GM12872 (cell line): ENCODE results near the gene ZDHHC16.

ENCODE experiments used
- TF ChIP-seq, protein P1 (sequence below): IDR thresholded peaks from 3 replicates; pipeline ENCODE4 v1.5.1; 2011; ENCODE audit warnings: low read depth, mild to moderate bottlenecking, low read length, moderate library complexity; ENCODE audit not compliant: insufficient read depth

ZDHHC16 gene

DNA sequence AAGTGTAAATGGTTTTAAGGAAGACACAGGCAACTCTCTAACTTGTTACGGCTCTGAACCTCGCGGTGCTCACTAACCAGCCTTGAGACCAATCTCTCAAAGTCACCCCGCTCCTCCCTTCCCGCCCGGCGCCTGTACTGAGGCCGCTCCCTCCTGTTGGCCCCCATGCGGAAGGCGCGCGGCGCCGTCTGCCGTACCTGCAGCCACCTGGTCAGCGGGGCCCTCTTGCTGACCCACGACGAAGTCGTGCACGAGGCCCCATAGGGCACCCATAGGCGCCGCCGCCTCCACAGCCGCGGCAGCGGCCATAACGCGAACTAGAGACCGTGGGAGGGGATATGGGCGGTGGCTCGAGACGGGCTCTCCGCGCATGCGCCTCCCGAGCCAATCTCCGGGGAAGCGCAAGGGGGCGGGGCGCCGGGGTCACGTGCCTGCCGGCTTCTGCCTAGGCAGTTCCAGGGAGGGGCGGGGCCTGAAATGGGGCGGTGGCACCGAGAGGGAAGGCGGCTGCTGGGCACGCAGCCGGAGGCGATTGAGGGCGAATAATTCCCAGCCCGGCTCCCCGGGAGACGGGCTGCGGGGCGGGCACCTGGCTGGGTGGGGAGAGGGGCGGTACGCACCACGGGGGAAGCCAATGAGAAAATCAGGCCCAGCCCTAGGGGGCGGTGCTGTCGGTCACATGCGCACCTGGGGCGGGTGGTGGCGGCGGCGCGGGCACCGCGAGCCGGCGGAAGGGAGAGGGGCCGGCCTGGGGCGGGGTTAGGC, 52.3 kb downstream of the ZDHHC16 start, which contains the start of gene MMS19:
Gene MMS19, minus strand, starts transcription at position 347 of the 765 bp plus-strand sequence. Its CDS starts 38 bp downstream, at position 309.
- TF ChIP-seq, protein P1, sequence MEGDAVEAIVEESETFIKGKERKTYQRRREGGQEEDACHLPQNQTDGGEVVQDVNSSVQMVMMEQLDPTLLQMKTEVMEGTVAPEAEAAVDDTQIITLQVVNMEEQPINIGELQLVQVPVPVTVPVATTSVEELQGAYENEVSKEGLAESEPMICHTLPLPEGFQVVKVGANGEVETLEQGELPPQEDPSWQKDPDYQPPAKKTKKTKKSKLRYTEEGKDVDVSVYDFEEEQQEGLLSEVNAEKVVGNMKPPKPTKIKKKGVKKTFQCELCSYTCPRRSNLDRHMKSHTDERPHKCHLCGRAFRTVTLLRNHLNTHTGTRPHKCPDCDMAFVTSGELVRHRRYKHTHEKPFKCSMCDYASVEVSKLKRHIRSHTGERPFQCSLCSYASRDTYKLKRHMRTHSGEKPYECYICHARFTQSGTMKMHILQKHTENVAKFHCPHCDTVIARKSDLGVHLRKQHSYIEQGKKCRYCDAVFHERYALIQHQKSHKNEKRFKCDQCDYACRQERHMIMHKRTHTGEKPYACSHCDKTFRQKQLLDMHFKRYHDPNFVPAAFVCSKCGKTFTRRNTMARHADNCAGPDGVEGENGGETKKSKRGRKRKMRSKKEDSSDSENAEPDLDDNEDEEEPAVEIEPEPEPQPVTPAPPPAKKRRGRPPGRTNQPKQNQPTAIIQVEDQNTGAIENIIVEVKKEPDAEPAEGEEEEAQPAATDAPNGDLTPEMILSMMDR, result no peak

DNA sequence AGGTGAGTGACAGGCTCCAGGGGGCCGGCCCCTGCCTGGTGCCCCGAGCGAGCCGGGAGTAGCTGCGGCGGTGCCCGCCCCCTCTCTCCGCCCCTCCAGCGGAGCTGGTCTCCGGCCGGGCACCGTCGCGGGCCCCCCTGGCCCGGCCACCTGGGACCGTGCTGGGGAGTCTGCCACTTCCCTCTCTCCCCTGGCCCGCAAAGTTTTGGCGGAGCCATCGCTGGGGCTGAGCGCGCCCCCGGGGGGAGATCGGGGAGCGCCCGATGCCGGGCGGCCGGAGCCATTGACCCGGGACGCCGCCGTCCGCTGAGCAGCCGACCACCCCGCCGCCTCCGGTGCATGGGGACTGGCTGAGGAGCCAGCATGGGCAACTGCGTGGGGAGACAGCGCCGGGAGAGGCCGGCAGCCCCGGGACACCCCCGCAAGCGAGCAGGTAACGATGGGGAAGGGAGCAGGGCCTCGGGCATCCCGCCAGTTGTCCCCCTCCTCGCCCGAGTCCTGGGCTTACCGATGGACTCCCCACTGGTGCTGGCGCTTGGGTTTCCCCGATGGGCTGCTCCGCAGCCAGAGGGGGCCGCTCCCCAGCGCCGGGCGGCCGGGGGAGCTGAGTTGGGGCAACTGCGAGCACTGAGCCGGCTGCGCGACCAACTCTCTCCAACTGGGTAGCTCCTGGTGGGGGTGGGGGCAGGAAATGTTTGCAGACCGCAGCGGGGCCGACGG, 53.0 kb downstream of the ZDHHC16 start, which contains the start of gene UBTD1:
Gene UBTD1, plus strand, starts transcription at position 84 of the 720 bp plus-strand sequence. Its CDS starts 280 bp downstream, at position 364.
- TF ChIP-seq, protein P1, result no peak

DNA sequence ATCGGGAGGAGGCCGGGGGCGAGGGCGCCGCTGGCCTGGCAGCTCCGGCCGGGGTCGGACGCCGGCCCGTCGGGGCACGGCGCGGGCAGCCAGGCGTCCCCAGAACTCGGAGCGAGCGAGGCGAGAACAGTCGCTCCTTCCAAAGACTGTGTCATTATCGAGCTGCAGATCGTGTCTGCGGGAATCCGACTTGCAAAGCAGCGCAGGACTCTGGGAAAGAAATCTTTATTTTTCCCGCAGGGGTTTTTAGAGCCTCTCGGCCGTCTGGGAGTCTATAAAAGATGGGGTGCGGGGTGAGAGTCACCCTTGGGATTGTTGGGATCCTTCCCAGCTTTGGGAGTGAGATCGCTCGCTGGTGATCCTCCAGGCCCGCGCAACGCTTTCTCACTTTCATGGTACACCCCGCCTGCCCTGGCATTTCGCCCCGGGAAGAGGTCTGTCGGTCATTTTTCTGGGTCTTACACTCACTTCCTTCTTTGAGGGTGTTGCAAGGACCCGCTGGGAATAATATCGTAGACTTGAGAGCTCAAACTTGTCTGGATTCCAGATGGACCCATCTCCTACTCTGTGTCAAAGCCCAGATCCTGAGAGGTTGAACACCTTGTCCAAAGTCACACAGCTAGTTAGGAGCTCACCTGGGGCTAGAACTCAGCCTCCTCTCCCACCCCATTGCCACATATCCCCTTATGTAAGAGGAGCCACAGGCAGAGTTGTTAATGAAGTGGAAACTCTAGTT, 53.8 kb downstream of the ZDHHC16 start:
- TF ChIP-seq, protein P1, result no peak

DNA sequence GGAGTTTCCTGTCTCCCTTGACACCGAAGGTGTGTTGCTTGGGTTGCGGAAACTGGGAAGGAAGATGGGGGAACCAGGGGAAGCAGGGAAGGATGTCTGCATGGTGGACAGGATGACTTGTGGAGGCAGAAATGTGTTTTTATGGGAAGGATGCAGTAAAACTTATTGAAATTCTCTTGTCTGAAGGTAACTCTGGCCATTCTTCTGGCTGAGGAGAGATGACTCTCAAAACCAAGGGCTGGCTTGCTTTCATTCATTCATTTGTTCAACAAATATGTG, 54.3 kb downstream of the ZDHHC16 start:
- TF ChIP-seq, protein P1, result no peak

DNA sequence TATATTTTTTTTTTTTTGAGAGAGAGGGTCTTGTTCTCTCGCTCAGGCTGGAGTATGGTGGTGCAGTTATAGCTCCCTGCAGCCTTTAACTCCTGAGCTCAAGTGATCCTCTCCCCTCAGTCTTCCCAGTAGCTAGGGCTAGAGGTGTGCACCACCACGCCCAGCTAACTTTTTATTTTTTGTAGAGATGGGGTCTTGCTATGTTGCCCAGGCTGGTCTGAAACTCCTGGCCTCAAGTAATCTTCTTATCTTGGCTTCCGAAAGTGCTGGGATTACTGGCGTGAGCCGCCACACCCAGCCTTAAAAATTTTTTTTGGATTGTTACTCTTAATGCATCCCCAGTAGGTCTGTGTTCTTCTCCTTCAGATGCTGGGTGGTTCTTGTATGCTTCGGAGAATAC, 56.9 kb downstream of the ZDHHC16 start:
- TF ChIP-seq, protein P1, result no peak

DNA sequence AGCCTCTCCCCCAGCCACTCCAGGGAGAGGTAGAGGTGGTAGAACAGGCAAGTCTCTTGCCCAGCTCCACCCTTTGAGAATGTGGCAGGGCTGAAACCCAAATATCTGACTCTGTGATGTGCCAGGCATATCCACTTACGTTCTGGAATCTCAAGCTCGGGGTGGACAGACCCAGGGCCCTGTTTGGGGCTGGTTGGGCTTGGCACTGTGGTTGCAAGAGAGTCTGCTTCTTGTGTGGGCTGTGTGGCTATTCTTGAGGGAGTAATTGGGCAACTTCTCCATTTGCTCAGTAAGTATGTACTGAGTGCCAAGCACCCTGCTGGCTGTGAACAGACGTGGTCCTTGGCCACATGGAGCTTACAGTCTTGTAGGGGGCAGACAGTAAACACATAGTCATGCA, 57.4 kb downstream of the ZDHHC16 start:
- TF ChIP-seq, protein P1, result no peak

DNA sequence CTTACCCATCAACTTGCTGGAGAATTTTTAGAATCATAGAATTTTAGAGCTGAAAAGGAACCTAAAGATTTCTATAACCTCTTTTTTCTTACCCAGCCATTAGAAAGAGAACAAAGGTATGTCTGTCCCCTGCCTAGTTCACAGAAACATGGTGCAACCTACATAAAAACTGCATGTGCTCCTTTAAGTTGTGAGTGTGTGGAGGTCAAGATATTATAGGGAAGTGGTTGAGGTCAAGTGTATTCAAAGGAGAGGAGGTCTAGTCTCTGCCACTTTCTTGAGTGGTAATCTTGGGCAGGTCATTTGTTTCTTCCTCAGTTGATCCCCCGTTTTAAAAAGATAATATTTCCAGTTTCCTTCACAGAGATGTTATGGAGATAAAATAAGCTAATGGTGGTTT, 59.2 kb downstream of the ZDHHC16 start:
- TF ChIP-seq, protein P1, result no peak
